ENCODE data around the gene RANBP9.

The RANBP9 gene

DNA sequence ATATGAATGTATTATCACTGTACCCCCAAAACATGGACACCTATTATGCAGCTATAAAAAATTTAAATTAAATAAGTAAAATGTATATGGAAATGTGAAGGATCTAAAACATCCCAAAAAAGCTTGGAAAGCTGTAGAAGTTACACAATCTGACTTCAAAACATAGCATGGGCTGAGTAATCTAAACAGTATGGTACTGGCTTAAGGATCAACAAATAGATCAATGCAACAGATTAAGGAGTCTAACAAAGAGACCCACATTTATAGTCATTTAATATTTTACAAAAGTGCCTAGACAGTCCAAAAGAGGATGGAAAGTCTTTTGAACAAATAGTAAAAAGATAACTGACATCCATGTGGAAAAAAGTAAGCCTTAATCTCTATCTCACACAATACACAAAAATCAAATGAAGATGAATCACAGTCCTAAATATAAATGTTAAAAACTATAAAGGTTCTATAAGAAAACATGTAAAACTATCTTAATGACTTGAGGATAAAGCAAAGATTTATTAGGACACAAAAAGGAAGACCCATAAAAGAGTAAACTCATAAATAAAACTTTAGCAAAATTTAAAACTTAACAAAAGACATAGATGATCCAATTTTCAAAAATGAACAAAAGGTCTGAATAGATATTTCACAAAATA lies 46.8 kb downstream of the RANBP9 start:
- Mint-ChIP-seq H3K9me3 (no peaks in the 10 kb centered on the region), H3K4me1 (peaks cover 67% of the 10 kb centered on the region), H3K27ac (no peak overlapping the region), H3K4me3 (no peak overlapping the region), H3K27me3 (no peaks in the 10 kb centered on the region), H3K36me3 (peaks cover 14% of the 10 kb centered on the region)
- DNase-seq: no peak
- CTCF ChIA-PET: no interaction called here

- Mint-ChIP-seq H3K36me3 (peaks cover 9% of the 10 kb centered on the region), H3K4me1 (peaks cover 63% of the 10 kb centered on the region), H3K9me3 (no peaks in the 10 kb centered on the region), H3K27ac (no peak overlapping the region), H3K4me3 (no peak overlapping the region), H3K27me3 (no peaks in the 10 kb centered on the region)
- CTCF ChIA-PET: no interaction called here
- no peak for DNase-seq
Observed at GRCh38 chr6:13663986-13664385, 47.6 kb downstream of the RANBP9 start.

GRCh38 chr6:13662651-13663334 lies 48.8 kb downstream of the RANBP9 start:
- Mint-ChIP-seq H3K27ac (no peak overlapping the region), H3K9me3 (no peaks in the 10 kb centered on the region), H3K4me3 (no peak overlapping the region), H3K27me3 (no peaks in the 10 kb centered on the region), H3K36me3 (peaks cover 9% of the 10 kb centered on the region), H3K4me1 (peaks cover 54% of the 10 kb centered on the region)
- CTCF ChIA-PET: no interaction called here
- no peak for DNase-seq

- H3K27me3 Mint-ChIP-seq: no peaks in the 10 kb centered on the region
- no peak for DNase-seq
- CTCF ChIA-PET: no interaction called here
- no peak overlapping the region for H3K27ac Mint-ChIP-seq
- H3K4me1 Mint-ChIP-seq: peaks cover 43% of the 10 kb centered on the region
- peaks cover 14% of the 10 kb centered on the region for H3K36me3 Mint-ChIP-seq
- H3K4me3 Mint-ChIP-seq: no peak overlapping the region
- no peaks in the 10 kb centered on the region for H3K9me3 Mint-ChIP-seq
Observed at GRCh38 chr6:13661647-13662046, 50.0 kb downstream of the RANBP9 start.

DNA sequence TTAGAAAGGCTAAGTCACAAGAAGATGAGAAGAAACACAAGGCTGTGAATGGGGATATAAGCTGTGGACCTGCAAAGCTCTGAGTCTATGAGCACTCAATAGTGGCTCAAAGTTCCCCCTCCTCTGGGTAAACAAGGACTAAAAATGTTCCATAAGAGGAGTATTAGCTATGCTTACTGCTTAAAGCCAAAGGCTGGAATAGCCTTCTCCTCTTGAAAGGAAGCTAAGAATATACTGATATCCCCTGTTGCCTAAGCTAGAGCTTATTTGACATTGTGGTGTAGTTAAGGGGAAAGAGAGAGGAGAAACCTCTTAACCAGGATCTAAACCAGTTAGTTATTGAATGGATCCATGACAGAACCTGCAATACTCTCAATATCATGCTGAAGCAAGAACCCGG lies 50.7 kb downstream of the RANBP9 start:
- Mint-ChIP-seq H3K27me3 (no peaks in the 10 kb centered on the region), H3K9me3 (no peaks in the 10 kb centered on the region), H3K4me1 (peaks cover 40% of the 10 kb centered on the region), H3K4me3 (no peak overlapping the region), H3K36me3 (peaks cover 15% of the 10 kb centered on the region), H3K27ac (no peak overlapping the region)
- DNase-seq: no peak
- CTCF ChIA-PET: no interaction called here

GRCh38 chr6:13660273-13660672 lies 51.4 kb downstream of the RANBP9 start:
- peaks cover 39% of the 10 kb centered on the region for H3K4me1 Mint-ChIP-seq
- no peak overlapping the region for H3K27ac Mint-ChIP-seq
- no peak overlapping the region for H3K4me3 Mint-ChIP-seq
- peaks cover 16% of the 10 kb centered on the region for H3K36me3 Mint-ChIP-seq
- DNase-seq: no peak
- H3K27me3 Mint-ChIP-seq: no peaks in the 10 kb centered on the region
- CTCF ChIA-PET: no interaction called here
- no peaks in the 10 kb centered on the region for H3K9me3 Mint-ChIP-seq

- peaks cover 24% of the 10 kb centered on the region for H3K36me3 Mint-ChIP-seq
- CTCF ChIA-PET: no interaction called here
- H3K4me3 Mint-ChIP-seq: no peak overlapping the region
- no peak overlapping the region for H3K27ac Mint-ChIP-seq
- H3K9me3 Mint-ChIP-seq: no peaks in the 10 kb centered on the region
- no peak for DNase-seq
- peaks cover 10% of the 10 kb centered on the region for H3K4me1 Mint-ChIP-seq
- H3K27me3 Mint-ChIP-seq: no peaks in the 10 kb centered on the region
Observed at GRCh38 chr6:13655700-13656099, 55.9 kb downstream of the RANBP9 start.

DNA sequence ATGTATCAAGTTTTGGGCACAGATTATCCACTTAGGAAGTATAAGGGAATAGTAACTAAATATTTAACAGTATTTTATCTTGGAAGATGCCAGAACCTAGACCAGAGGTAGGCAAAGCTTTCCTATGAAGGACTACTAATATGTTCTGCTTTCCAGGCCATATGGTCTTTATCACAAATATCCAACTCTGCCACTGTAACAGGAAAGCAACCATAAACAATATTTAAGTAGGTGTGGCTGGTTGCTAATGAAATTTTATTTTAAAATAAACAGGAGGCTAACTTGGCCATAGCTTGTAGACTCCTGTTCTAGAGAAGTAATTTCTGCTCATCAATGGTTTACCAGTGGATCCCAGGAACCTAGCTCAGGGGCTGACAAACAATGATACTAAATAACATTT lies 57.1 kb downstream of the RANBP9 start:
- Mint-ChIP-seq H3K4me3 (no peak overlapping the region), H3K27ac (no peak overlapping the region), H3K4me1 (peaks cover 12% of the 10 kb centered on the region), H3K27me3 (no peaks in the 10 kb centered on the region), H3K36me3 (peaks cover 31% of the 10 kb centered on the region), H3K9me3 (no peaks in the 10 kb centered on the region)
- DNase-seq: no peak
- CTCF ChIA-PET: interaction anchor here (1.0 kb wide), 1 partner anchor 41 kb away, joined by 3 read pairs; no protein-coding TSS in a partner anchor

- H3K4me3 Mint-ChIP-seq: no peak overlapping the region
- CTCF ChIA-PET: no interaction called here
- no peak for DNase-seq
- peaks cover 13% of the 10 kb centered on the region for H3K4me1 Mint-ChIP-seq
- peaks cover 37% of the 10 kb centered on the region for H3K36me3 Mint-ChIP-seq
- H3K9me3 Mint-ChIP-seq: no peaks in the 10 kb centered on the region
- H3K27me3 Mint-ChIP-seq: no peaks in the 10 kb centered on the region
- no peak overlapping the region for H3K27ac Mint-ChIP-seq
Observed at GRCh38 chr6:13653296-13653695, 58.3 kb downstream of the RANBP9 start.

DNA sequence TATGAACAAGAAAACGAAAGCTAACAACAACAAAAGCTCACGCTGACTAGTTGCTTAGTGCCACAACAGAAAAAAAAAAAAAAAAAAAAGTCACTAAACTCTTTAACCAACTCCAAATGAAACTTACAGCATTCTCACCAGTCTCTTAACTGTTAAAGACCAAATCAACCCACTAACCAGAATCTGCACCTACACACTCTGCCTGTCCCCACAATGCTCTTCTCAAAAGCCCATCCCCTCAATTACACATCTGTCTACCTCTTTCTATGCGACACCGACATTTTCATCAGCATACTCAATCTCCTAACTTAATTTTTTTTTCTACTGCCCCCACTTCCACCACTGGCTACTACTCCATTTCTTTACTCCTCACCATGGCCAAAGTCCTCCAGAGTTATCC lies 62.2 kb downstream of the RANBP9 start:
- no peak overlapping the region for H3K4me3 Mint-ChIP-seq
- peaks cover 32% of the 10 kb centered on the region for H3K36me3 Mint-ChIP-seq
- H3K27ac Mint-ChIP-seq: peak overlapping the region; percentile 2
- peaks cover 7% of the 10 kb centered on the region for H3K4me1 Mint-ChIP-seq
- CTCF ChIA-PET: interaction anchor here (1.4 kb wide), 1 partner anchor 25 kb away, joined by 3 read pairs; no protein-coding TSS in a partner anchor
- no peaks in the 10 kb centered on the region for H3K9me3 Mint-ChIP-seq
- no peaks in the 10 kb centered on the region for H3K27me3 Mint-ChIP-seq
- no peak for DNase-seq

DNA sequence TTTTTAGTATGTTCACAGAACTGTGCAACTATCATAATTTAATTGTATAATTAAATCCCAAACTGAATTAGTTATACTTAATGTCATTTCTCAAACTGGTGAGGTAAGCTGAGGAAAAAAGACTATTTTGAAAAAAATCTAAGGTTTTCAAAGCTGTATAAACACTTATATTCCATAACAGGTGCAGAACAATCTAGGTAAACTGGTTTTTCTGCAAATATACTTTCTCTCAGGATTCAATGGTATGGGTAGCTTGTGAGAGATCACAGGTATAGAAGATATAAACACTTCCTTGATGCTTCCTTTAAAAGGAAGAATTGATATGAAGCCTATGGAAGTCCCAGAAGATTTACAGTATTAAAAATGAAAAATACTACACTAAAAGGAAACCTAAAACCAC lies 62.8 kb downstream of the RANBP9 start:
- H3K36me3 Mint-ChIP-seq: peaks cover 33% of the 10 kb centered on the region
- H3K27ac Mint-ChIP-seq: no peak overlapping the region
- CTCF ChIA-PET: interaction anchor here (1.4 kb wide), 1 partner anchor 24 kb away, joined by 3 read pairs; no protein-coding TSS in a partner anchor
- DNase-seq: no peak
- H3K4me3 Mint-ChIP-seq: no peak overlapping the region
- H3K27me3 Mint-ChIP-seq: no peaks in the 10 kb centered on the region
- peaks cover 7% of the 10 kb centered on the region for H3K4me1 Mint-ChIP-seq
- no peaks in the 10 kb centered on the region for H3K9me3 Mint-ChIP-seq

DNA sequence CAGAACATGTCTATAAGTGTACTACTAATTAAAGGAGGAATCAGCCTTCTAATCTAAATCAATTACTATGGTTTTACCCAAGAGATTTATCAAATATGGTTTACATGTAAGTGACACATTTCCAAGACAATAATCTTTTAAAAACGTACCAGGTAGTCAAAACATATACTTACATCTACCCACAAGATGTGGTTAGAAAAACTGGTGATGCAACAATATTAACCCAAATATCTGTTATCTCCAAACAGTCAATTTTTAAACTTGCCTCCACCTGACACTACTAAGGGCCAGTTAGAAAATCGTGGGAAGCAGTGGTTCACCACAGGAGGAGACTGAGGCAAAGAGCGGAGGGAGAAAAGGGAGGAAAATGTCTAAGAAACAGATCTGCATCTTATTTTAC lies 68.5 kb downstream of the RANBP9 start:
- Mint-ChIP-seq H3K27me3 (no peaks in the 10 kb centered on the region), H3K9me3 (no peaks in the 10 kb centered on the region), H3K27ac (peak overlapping the region; percentile 49), H3K4me1 (peaks cover 5% of the 10 kb centered on the region), H3K36me3 (peaks cover 35% of the 10 kb centered on the region), H3K4me3 (no peak overlapping the region)
- CTCF ChIA-PET: interaction anchor here (0.6 kb wide), 1 partner anchor 62 kb away, joined by 3 read pairs; no protein-coding TSS in a partner anchor
- no peak for DNase-seq

GRCh38 chr6:13641315-13641714 lies 70.3 kb downstream of the RANBP9 start:
- no peak for DNase-seq
- peaks cover 20% of the 10 kb centered on the region for H3K4me1 Mint-ChIP-seq
- H3K9me3 Mint-ChIP-seq: no peaks in the 10 kb centered on the region
- H3K4me3 Mint-ChIP-seq: no peak overlapping the region
- H3K27me3 Mint-ChIP-seq: no peaks in the 10 kb centered on the region
- CTCF ChIA-PET: interaction anchor here (1.2 kb wide), 1 partner anchor 11 kb away, joined by 3 read pairs; no protein-coding TSS in a partner anchor
- peaks cover 44% of the 10 kb centered on the region for H3K36me3 Mint-ChIP-seq
- H3K27ac Mint-ChIP-seq: no peak overlapping the region

- Mint-ChIP-seq H3K27ac (peak overlapping the region; percentile 29), H3K4me1 (peaks cover 34% of the 10 kb centered on the region), H3K36me3 (peaks cover 59% of the 10 kb centered on the region), H3K9me3 (no peaks in the 10 kb centered on the region), H3K4me3 (no peak overlapping the region), H3K27me3 (no peaks in the 10 kb centered on the region)
- CTCF ChIA-PET: interaction anchor here (0.5 to 1.7 kb wide), 2 partner anchors 14 to 50 kb away, joined by 3 to 4 read pairs; no protein-coding TSS in a partner anchor
- no peak for DNase-seq
Observed at GRCh38 chr6:13638626-13639025, 73.0 kb downstream of the RANBP9 start.

DNA sequence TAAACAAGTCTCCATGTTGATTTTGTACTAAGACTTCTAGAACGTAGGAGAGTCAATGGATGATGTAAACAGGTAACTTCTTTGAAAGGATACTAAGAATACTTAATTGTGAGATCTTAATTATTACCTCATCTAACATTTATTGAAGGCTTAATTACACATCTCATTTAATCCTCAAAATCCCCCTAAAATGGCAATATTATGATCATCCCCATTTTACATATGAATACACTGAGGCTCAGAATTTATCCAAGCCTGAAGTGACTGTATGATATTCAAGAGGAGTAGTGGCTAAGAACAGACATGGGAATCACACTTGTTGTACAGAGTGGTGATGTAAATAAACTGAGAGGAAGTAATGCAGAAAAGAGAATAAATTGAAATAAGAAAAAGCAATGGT lies 73.6 kb downstream of the RANBP9 start:
- peaks cover 53% of the 10 kb centered on the region for H3K36me3 Mint-ChIP-seq
- no peak overlapping the region for H3K4me3 Mint-ChIP-seq
- peaks cover 34% of the 10 kb centered on the region for H3K4me1 Mint-ChIP-seq
- H3K27ac Mint-ChIP-seq: no peak overlapping the region
- CTCF ChIA-PET: interaction anchor here (0.9 kb wide), 1 partner anchor 13 kb away, joined by 3 read pairs; no protein-coding TSS in a partner anchor
- no peak for DNase-seq
- H3K9me3 Mint-ChIP-seq: no peaks in the 10 kb centered on the region
- H3K27me3 Mint-ChIP-seq: no peaks in the 10 kb centered on the region
